ENCODE measurements around the gene ZNF341. TPM values are rescaled to one million over a fixed set of nuclear protein-coding genes. Genes with fewer than 3 reads are reported as not detected.

ZNF341 gene
- total and polyA plus RNA-seq, 2 of the 8 experiments (the other 6 are each of a cell fraction or from before 2014, with no cell fraction given) = 5.8 to 6.4 TPM

- peaks cover 22 to 23% of the 10 kb centered on the region in 2 experiments for H4K20me1 ChIP-seq (replicated peaks in 1 of 2; ENCODE audit: control insufficient read depth in 1 of 2, insufficient read depth in 2 of 2, low read length in 2 of 2)
- no peak for FAIRE-seq
Observed at GRCh38 chr20:33817411-33817810, 85.6 kb downstream of the ZNF341 start.

More at GRCh38 chr20:33817411-33817810, 85.6 kb downstream of the ZNF341 start:
- TF ChIP-seq SRF (IDR thresholded peaks at IDR 0.05; ENCODE audit: low read depth, low read length) (no peak), ATF3 (IDR thresholded peaks at IDR 0.05; ENCODE audit: insufficient read depth, low read depth, low read length) (no peak), BRCA1 (IDR thresholded peaks at IDR 0.05; ENCODE audit: low read depth, low read length) (no peak), SP2 (IDR thresholded peaks at IDR 0.05; ENCODE audit: low read length) (no peak), POLR2AphosphoS5 (IDR thresholded peaks at IDR 0.05; ENCODE audit: low read depth, low read length) (no peak), CBX5 (IDR thresholded peaks at IDR 0.05; ENCODE audit: low read depth, low read length) (no peak), RFX5 (IDR thresholded peaks at IDR 0.05; ENCODE audit: borderline replicate concordance, low read depth, low read length) (no peak), EGR1 (IDR thresholded peaks at IDR 0.05; ENCODE audit: borderline replicate concordance, low read depth, low read length) (no peak), MAX (IDR thresholded peaks at IDR 0.05) (no peak)
- Histone ChIP-seq H3K4ac (replicated peaks; ENCODE audit: insufficient read length, low read depth, low read length) (no peak overlapping the region), H3K79me1 (ENCODE audit: low read depth, low read length) (peaks cover 31% of the 10 kb centered on the region), H3K27ac (ENCODE audit: low read depth, low read length) (no peak overlapping the region), H2BK20ac (ENCODE audit: low read length) (no peak overlapping the region), H3K23ac (ENCODE audit: insufficient read length) (no peak overlapping the region), H3K9ac (replicated peaks in 1 of 4; ENCODE audit: extremely low read depth in 1 of 4, low read depth in 3 of 4, low read length in 3 of 4) (no peak overlapping the region), H3K27me3 (replicated peaks in 1 of 4; ENCODE audit: control insufficient read depth in 3 of 4, extremely low read depth in 1 of 4, insufficient read depth in 3 of 4, low read length in 3 of 4) (no peaks in the 10 kb centered on the region), H3K4me2 (ENCODE audit: insufficient read depth in 1 of 2, low read depth in 2 of 2, low read length in 2 of 2) (no peak overlapping the region), H3K36me3 (ENCODE audit: control insufficient read depth in 2 of 4, insufficient read depth in 4 of 4, low read length in 3 of 4) (peaks cover 0 to 6% (median 0%) of the 10 kb centered on the region in 4 experiments; a peak in 1 of 8 replicates), H3K18ac (ENCODE audit: extremely low read depth, low read length) (no peak overlapping the region), H2BK15ac (ENCODE audit: low read length) (no peak overlapping the region), H4K91ac (replicated peaks; ENCODE audit: insufficient read length, low read length) (no peak overlapping the region), H4K8ac (ENCODE audit: extremely low read depth, insufficient read depth, low read length) (no peak overlapping the region), H3K23me2 (ENCODE audit: low read depth, low read length) (0 out of 2 replicates have a peak, but pooled peaks cover 2% of the 10 kb centered on the region), H2AK5ac (ENCODE audit: low read depth, low read length) (no peak overlapping the region), H3K79me2 (ENCODE audit: control insufficient read depth in 1 of 2, insufficient read depth in 2 of 2, low read length in 2 of 2) (peaks cover 28 to 84% of the 10 kb centered on the region in 2 experiments), H3K4me3 (ENCODE audit: extremely low read depth in 1 of 4, insufficient read depth in 2 of 4, low read depth in 3 of 4, low read length in 4 of 4) (no peak overlapping the region), H3K4me1 (replicated peaks in 1 of 4; ENCODE audit: control insufficient read depth in 3 of 4, insufficient read depth in 4 of 4, low read length in 3 of 4) (peaks cover 3 to 8% (median 6%) of the 10 kb centered on the region in 4 experiments; a peak in 6 of 7 replicates), H3K9me3 (ENCODE audit: insufficient read depth in 2 of 2, low read depth in 1 of 2, low read length in 1 of 2) (no peaks in the 10 kb centered on the region), H4K5ac (ENCODE audit: insufficient read length, low read depth, low read length) (no peak overlapping the region), H3K14ac (ENCODE audit: insufficient read length) (no peak overlapping the region), H2AFZ (ENCODE audit: low read length) (no peak overlapping the region), H2BK5ac (ENCODE audit: low read depth, low read length) (no peak overlapping the region), H2BK12ac (ENCODE audit: low read depth, low read length) (no peak overlapping the region), H3K56ac (replicated peaks; ENCODE audit: insufficient read length, low read depth, low read length) (no peak overlapping the region), H2BK120ac (replicated peaks; ENCODE audit: low read depth, low read length) (no peak overlapping the region)
- no peak for DNase-seq (ENCODE audit: low read depth in 1 of 2, low spot score in 2 of 2)
- ChIA-PET CTCF (ENCODE audit: partially characterized antibody) (interaction anchor here (0.6 to 1.7 kb wide), 2 partner anchors 9 to 96 kb away, joined by 3 to 9 read pairs; no protein-coding TSS in a partner anchor), POLR2A (ENCODE audit: partially characterized antibody) (no interaction called here)
- 89% methylated on average over 5 of the region's 5 CpGs; no CpG with 5 or more reads in 1 of the 2 experiments for WGBS, 2 experiments (ENCODE audit: extremely low coverage in 1 of 2, insufficient coverage in 1 of 2, insufficient read length in 1 of 2, insufficient replicate concordance in 2 of 2, low coverage in 1 of 2, low lambda C conversion rate in 2 of 2, missing lambda C conversion rate in 1 of 2)

Measured in H1 (cell line).